HG02884 (cell line): ENCODE results near the gene CNOT6L.

Experiments used
- ATAC-seq: cut with Tn5 transposase; IDR thresholded peaks from one replicate; pipeline ENCODE4 v1.9.1; 2021; ENCODE audit warnings: mild to moderate bottlenecking, moderate library complexity; ENCODE audit not compliant: unreplicated experiment

Gene CNOT6L

GRCh38 chr4:77714514-77714913 lies 104.7 kb downstream of the CNOT6L start:
- no peak for ATAC-seq

DNA sequence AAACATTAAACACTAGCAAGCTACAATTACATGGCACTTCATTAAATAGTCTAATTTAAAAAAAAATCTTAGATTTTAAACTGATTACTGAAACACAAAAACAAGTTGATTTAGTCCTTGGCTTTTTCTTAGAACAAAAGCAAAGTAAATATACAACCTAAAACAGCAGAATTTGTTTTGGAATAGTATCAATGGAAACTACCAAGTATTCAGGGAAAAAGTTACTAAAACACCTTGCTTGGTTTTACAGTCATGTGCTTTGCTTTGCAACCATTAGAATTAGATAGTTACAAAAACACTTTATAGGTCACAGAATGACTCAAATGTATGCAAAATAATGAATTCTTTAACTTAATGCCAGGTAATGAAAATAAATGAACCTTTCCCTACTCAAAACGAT lies 105.3 kb downstream of the CNOT6L start:
- no peak for ATAC-seq

- no peak for ATAC-seq
Measured at GRCh38 chr4:77712675-77713074, 106.5 kb downstream of the CNOT6L start.

DNA sequence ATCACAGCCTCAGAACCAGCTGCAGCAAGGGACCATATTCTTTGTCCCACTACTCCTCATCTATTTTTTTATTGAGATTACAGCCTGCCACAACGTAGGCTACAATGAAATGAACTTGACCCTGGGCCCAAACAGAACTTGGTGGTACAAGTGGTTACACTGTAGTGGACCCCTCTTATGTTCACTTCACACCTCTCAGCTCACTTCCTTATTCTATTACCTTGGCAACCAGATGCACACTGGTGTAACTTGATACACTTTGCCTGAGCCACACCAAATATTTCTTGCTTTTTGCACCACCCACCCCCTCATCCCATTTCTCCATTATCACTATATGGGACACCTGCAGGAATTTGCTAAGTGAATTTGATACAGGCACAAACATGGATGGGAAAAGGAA lies 107.7 kb downstream of the CNOT6L start:
- no peak for ATAC-seq

- no peak for ATAC-seq
Measured at GRCh38 chr4:77710684-77711083, 108.5 kb downstream of the CNOT6L start.

GRCh38 chr4:77710059-77710458 lies 109.1 kb downstream of the CNOT6L start:
- no peak for ATAC-seq

DNA sequence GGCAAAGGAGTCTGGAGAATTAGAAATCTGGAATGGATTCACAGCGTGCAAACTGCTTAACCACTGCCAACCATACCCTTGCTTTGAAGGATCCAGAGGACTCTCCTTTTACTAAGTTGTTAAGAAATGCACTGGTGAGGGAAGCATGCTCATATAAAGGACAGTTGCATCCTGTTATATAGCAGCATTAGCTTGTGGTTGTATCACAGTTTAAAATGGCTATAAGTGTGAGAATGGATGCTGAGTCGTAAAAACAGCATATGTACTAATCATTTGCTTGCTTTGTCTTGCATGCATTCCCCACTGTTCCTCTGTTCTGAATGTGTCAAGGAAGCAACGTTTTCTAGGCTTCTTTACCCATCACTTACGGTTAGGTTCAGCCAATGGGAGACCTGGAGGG lies 112.5 kb downstream of the CNOT6L start:
- ATAC-seq: no peak

DNA sequence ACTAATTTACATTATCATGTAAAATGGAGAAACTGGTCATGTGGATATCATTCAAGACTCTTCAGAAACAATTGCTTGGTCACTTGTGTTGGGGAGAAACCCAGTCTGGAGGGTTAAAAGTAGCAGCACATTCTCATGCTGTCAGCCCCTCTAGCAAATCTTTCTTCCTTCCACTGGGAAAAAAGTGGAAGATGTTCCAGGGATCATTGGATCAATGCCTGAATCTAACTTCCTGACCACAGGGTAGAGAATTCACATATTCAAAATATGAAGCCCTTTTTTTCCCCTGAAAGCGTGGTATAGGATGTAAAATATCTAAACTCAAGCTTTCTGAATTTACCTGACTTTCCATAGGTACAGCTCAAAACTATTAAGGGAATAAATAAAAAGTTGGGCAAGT lies 115.5 kb downstream of the CNOT6L start:
- ATAC-seq: no peak

DNA sequence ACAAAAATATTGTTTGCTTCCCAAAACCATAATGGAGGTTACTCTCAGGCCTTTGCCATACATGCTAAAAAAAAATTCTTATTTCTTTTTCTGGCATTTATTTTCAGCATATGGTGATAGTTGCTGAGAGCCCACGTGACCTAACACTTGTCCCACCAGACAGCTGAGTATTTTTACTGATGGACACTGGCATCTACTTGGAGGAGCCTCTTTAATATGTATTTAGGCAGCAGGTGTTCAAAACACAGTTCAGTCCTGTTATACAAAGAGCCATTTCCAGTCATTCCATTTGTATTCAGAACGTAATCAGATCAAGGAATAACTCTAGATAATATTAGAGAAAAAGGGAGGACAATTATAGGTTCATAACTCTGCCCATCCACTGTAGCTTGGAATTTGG lies 118.0 kb downstream of the CNOT6L start:
- ATAC-seq: no peak

DNA sequence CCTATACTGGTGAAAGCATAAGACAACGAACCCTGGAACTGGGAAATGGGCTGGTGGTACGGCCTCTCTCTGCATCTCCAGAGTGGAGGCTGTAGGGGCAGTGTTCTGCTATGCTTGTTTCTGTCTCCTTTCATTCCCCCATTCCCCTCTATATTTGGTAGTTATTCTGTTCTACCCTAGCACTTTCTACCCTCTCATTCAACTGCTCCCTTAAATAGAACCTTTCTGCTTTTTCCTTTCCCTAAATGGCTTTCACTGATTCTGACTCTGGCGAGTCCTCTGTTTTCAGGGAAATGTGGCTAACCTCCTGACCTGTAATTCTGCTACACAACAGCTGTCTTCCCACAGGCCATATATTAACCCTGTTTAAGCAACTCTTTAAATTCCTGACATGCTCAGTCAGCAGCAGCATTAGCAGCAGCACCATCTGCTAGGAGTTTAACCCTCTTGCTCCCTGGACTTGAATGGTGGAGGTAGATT lies 119.4 kb downstream of the CNOT6L start:
- ATAC-seq: no peak

GRCh38 chr4:77697860-77698590 lies 121.1 kb downstream of the CNOT6L start:
- ATAC-seq: no peak

DNA sequence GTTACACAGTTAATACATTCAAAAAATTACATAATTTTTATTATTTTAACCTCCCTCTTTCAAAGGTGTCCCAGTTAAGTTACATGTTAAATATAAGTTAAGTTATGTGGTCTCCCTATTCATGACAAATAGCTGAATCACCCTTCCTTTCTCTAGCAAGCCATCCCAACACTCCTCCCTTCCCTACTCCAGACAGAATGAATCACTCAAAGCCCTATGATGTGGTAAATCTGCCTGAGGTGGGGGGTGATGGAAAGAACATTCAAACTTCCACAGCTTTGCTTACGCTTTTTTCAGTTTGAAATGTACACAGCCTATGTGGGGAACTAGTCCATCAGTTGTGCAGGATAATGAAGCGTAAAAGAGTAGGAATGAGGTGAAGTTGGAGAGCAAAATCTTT lies 123.4 kb downstream of the CNOT6L start:
- ATAC-seq: no peak

- ATAC-seq: no peak
Measured at GRCh38 chr4:77692847-77693432, 126.2 kb downstream of the CNOT6L start.

DNA sequence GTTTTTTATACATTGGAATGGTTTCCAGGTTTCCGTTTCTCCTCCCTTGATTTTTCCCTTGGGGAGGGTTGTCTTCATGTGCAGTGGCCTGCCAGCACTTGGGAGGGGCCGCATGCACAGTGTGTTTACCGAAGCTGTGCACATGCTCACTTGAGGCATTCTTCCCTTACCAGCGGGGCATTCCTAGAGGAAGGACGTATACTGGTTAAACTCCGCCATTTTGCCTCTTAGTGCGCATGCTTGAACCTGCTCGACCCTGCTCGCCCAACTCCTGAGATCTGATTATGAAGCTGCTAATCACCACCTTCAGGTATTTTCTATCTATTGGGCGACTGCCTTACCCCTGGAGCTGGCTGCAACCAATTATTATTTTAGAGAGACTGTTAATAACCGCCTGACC lies 137.4 kb downstream of the CNOT6L start:
- ATAC-seq: no peak

- no peak for ATAC-seq
Measured at GRCh38 chr4:77676842-77677241, 142.3 kb downstream of the CNOT6L start.

GRCh38 chr4:77671051-77671450 lies 148.1 kb downstream of the CNOT6L start:
- ATAC-seq: no peak

DNA sequence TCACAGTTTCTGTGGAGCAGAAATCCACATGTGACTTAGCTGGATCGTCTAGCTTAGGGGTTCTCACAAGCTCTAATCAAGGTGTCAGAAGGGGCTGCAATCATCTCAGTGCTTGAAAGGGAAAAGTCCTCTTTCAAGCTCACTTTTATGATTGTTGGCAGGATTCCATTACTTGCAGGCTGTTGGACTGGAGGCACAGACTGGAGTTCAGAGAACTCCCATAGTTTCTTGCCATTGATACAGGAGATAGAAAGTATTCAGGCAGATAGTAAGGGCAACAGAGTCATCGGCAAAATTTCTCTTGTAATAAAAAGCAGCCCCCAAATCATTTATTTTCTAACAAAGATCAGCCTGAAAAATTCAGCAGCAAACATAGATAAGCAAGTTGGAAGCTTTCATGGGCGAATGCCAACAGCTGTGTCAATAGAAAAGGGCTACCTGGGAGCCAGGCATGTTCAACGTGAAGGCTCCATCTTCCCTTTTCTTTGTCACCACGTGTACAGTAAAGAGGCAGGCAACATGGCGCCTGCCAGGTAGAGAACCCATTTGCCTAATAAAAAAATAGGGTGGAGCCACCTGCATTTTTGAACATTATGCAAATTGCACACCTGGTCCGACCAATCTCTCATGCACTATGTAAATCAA lies 149.1 kb downstream of the CNOT6L start:
- no peak for ATAC-seq

DNA sequence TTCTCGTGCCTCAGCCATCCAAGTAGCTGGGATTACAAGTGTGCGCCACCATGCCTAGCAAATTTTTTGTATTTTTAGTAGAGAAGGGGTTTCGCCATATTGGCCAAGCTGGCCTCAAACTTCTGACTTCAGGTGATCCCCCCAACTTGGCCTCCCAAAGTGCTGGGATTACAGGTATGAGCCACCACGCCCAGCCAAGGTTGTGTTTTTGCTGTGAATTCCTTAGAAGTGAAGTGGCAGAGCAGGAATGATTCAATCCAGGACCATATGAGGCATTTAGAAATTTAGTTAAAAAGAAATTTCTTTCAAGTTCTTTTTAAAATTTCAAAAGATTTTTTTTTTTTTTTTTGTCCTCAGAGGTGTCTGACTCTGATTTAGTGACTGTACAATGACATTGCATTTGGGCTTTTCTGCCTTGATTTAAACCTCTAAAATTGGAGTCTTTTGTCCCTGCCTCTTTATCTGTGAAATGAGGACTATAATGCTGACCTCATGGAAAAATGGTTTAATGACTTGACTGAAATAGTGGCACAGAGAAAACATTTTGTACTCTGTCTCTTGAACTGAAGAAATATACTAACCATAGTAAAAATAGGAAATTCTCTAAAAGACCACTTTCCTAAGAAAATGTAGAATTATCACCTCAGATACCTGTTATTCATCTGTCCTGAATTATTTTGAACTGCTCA lies 153.6 kb downstream of the CNOT6L start:
- ATAC-seq: no peak
